HG03571 (cell line): ENCODE measurements around the gene ZNF221.

Experiments used
- ATAC-seq: cut with Tn5 transposase; IDR thresholded peaks from one replicate; pipeline ENCODE4 v1.9.1; 2021; ENCODE audit not compliant: unreplicated experiment

Gene ZNF221

GRCh38 chr19:43956827-43957226, 5.8 kb downstream of the ZNF221 start:
- no peak for ATAC-seq

GRCh38 chr19:43957891-43958290, 6.9 kb downstream of the ZNF221 start:
- no peak for ATAC-seq

GRCh38 chr19:43960411-43960810, 9.4 kb downstream of the ZNF221 start:
- no peak for ATAC-seq

- no peak for ATAC-seq
Measured at GRCh38 chr19:43966079-43966694, 15.2 kb downstream of the ZNF221 start.

- ATAC-seq: no peak
Measured at GRCh38 chr19:43976732-43977131, 25.7 kb downstream of the ZNF221 start.

GRCh38 chr19:43983544-43983911, 32.5 kb downstream of the ZNF221 start:
- ATAC-seq: no peak

- ATAC-seq: peak; percentile 71
Measured at GRCh38 chr19:43983912-43984686, 33.1 kb downstream of the ZNF221 start, which contains the start of gene ZNF155. Gene ZNF155, plus strand, starts transcription at chr19:43984188. Its CDS starts 4,356 bp downstream, at chr19:43988544.

- ATAC-seq: no peak
Measured at GRCh38 chr19:43984687-43985000, 33.6 kb downstream of the ZNF221 start.

- ATAC-seq: no peak
Measured at GRCh38 chr19:43997631-43998290, 46.7 kb downstream of the ZNF221 start.

- no peak for ATAC-seq
Measured at GRCh38 chr19:44002212-44002565, 51.2 kb downstream of the ZNF221 start.

- peak; percentile 88 for ATAC-seq
Measured at GRCh38 chr19:44002566-44003460, 51.8 kb downstream of the ZNF221 start, which contains the start of gene ZNF230. Gene ZNF230, plus strand, starts transcription at chr19:44002957. Its CDS starts 4,122 bp downstream, at chr19:44007079.

- no peak for ATAC-seq
Measured at GRCh38 chr19:44003461-44004009, 52.5 kb downstream of the ZNF221 start.

GRCh38 chr19:44005973-44006372, 54.9 kb downstream of the ZNF221 start:
- ATAC-seq: no peak

- no peak for ATAC-seq
Measured at GRCh38 chr19:44007473-44007872, 56.4 kb downstream of the ZNF221 start.

GRCh38 chr19:44010468-44010867, 59.4 kb downstream of the ZNF221 start:
- no peak for ATAC-seq
